Dendritic cell treated with granulocyte-macrophage colony-stimulating factor and Interleukin-4, amounts not matched to agents 40 ng/mL and 50 ng/mL, for 4 days (primary cell): ENCODE measurements around the gene ACLY.
A peak's percentile ranks its signal among the peaks of the same experiment; 100 is the strongest.
"Not testable (repeated sequence)": the region's sequence is repeated elsewhere in the genome, so short reads cannot be mapped to it uniquely, and the experiment has no call there.

ENCODE experiments used
- H3K27ac Mint-ChIP-seq: one replicate; pipeline ENCODE4 v1.8.0; 2022; ENCODE audit warnings: mild to moderate bottlenecking, mixed read lengths
- H3K27me3 Mint-ChIP-seq: one replicate; pipeline ENCODE4 v1.8.0; 2022; ENCODE audit warnings: mild to moderate bottlenecking, mixed read lengths
- H3K36me3 Mint-ChIP-seq: one replicate; pipeline ENCODE4 v1.8.0; 2022; ENCODE audit warnings: low read depth, mixed read lengths
- H3K4me1 Mint-ChIP-seq: one replicate; pipeline ENCODE4 v1.8.0; 2022; ENCODE audit warnings: low read depth, mixed read lengths
- H3K4me3 Mint-ChIP-seq: one replicate; pipeline ENCODE4 v1.8.0; 2022; ENCODE audit warnings: mild to moderate bottlenecking, moderate library complexity, mixed read lengths
- H3K9me3 Mint-ChIP-seq: one replicate; pipeline ENCODE4 v1.8.0; 2022; ENCODE audit warnings: mixed read lengths
- intact Hi-C: fragments of 100-400 bp; cut with micrococcal nuclease; formaldehyde crosslinking; loops from one replicate; pipeline ENCODE4 v1.15.0; 2022

ACLY gene

GRCh38 chr17:41956522-41956921 is 37.8 kb upstream of the ACLY start:
- H3K4me3 Mint-ChIP-seq = no peak overlapping the region
- H3K4me1 Mint-ChIP-seq = peaks cover 8% of the 10 kb centered on the region
- H3K27me3 Mint-ChIP-seq = no peaks in the 10 kb centered on the region
- H3K27ac Mint-ChIP-seq = no peak overlapping the region
- H3K36me3 Mint-ChIP-seq = no peaks in the 10 kb centered on the region
- no peaks in the 10 kb centered on the region for H3K9me3 Mint-ChIP-seq
- intact Hi-C loops = no loop called here

GRCh38 chr17:41948762-41949460 is 30.2 kb upstream of the ACLY start:
- intact Hi-C loops = no loop called here
- Mint-ChIP-seq H3K9me3 (no peaks in the 10 kb centered on the region), H3K27me3 (no peaks in the 10 kb centered on the region), H3K36me3 (no peaks in the 10 kb centered on the region), H3K4me1 (no peaks in the 10 kb centered on the region), H3K27ac (no peak overlapping the region), H3K4me3 (no peak overlapping the region)

DNA sequence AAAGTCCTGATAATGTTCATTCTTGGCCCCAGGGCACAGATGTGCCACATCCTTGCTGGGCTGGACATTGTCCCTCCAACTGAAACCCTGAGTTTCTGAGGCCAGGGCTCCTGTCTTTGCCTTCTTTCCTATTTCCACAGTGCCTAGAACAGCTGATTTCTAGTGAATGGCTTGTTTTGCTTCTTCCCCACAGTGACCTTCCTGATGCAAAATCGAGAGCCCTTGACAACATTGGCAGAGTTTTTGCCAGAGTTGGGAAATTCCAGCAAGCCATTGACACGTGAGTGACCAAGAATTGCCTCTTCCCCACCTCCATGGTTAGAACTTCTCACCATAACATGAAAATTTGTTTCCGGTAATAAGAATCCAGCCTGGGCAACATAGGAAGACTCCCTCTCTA is 26.2 kb upstream of the ACLY start:
- H3K27ac Mint-ChIP-seq = no peak overlapping the region
- peaks cover 6% of the 10 kb centered on the region for H3K27me3 Mint-ChIP-seq
- no peaks in the 10 kb centered on the region for H3K9me3 Mint-ChIP-seq
- no peaks in the 10 kb centered on the region for H3K36me3 Mint-ChIP-seq
- intact Hi-C loops = no loop called here
- H3K4me3 Mint-ChIP-seq = no peak overlapping the region
- H3K4me1 Mint-ChIP-seq = no peaks in the 10 kb centered on the region

GRCh38 chr17:41943492-41943891 is 24.7 kb upstream of the ACLY start:
- no peaks in the 10 kb centered on the region for H3K36me3 Mint-ChIP-seq
- no peaks in the 10 kb centered on the region for H3K9me3 Mint-ChIP-seq
- intact Hi-C loops = no loop called here
- H3K27ac Mint-ChIP-seq = no peak overlapping the region
- H3K27me3 Mint-ChIP-seq = peaks cover 7% of the 10 kb centered on the region
- no peak overlapping the region for H3K4me3 Mint-ChIP-seq
- H3K4me1 Mint-ChIP-seq = no peaks in the 10 kb centered on the region

DNA sequence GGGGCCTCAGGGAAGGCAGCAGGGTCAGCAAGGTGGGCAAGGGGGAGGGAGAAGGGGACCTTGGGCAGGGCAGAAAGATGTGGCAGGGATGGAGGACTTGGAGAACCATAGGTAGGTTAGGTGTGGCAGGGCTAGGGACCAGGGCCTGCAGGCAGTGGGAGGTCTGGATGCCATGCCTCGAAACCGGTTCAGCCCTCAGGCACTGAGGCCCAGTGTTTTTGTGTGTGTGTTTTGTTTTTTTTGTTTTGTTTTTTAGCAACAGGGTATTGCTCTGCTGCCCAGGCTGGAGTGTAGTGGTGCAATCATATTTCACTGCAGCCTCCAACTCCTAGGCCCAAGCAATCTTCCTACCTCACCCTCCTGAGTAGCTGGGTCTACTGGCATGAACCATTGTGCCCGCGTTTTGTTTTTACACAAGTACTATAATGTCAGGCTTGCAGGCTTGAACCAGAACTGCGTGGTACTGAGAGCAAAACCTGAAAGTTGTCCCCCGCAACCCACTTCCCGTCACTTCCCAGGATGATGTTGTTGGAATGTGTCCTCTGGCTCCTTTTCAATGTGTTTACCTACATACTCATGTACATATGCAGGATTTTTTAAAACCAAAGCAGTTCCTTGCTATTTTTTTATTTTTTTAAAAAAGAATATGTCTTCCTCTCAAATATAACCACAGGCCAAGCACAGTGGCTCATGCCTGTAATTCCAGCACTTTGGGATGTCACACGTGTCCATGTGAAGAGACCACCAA is 24.0 kb upstream of the ACLY start:
- Mint-ChIP-seq H3K9me3 (no peaks in the 10 kb centered on the region), H3K27ac (no peak overlapping the region), H3K4me3 (no peak overlapping the region), H3K36me3 (no peaks in the 10 kb centered on the region), H3K27me3 (peaks cover 7% of the 10 kb centered on the region), H3K4me1 (no peaks in the 10 kb centered on the region)
- intact Hi-C loops = no loop called here

- intact Hi-C loops = no loop called here
- Mint-ChIP-seq H3K4me3 (no peak overlapping the region), H3K4me1 (no peaks in the 10 kb centered on the region)
Observed at GRCh38 chr17:41941168-41941567, 22.4 kb upstream of the ACLY start.

DNA sequence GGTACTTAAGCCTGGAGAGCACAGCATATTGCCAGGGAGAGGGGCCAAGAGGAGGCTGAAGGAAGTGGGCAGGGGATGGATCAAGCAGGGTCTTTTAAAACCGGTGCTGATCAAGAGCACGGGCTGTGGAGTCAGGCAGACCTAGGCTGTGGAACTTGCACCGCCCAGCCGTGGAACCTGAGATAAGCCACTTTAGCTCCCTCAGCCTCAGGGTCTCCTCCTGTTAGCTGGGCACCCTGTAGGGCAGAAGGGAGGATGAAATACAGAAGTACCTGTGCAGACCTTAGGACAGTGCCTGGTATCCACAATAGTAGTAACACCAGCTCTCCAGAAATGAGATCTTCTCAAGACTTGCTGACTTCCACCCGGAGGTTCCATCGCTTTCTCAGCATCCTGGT is 20.9 kb upstream of the ACLY start:
- Mint-ChIP-seq H3K9me3 (no peaks in the 10 kb centered on the region), H3K27ac (no peak overlapping the region), H3K36me3 (no peaks in the 10 kb centered on the region), H3K27me3 (peaks cover 7% of the 10 kb centered on the region), H3K4me1 (no peaks in the 10 kb centered on the region), H3K4me3 (no peak overlapping the region)
- intact Hi-C loops = no loop called here

More at GRCh38 chr17:41941168-41941567, 22.4 kb upstream of the ACLY start:
- Mint-ChIP-seq H3K9me3 (no peaks in the 10 kb centered on the region), H3K27ac (no peak overlapping the region), H3K36me3 (no peaks in the 10 kb centered on the region), H3K27me3 (peaks cover 7% of the 10 kb centered on the region)

DNA sequence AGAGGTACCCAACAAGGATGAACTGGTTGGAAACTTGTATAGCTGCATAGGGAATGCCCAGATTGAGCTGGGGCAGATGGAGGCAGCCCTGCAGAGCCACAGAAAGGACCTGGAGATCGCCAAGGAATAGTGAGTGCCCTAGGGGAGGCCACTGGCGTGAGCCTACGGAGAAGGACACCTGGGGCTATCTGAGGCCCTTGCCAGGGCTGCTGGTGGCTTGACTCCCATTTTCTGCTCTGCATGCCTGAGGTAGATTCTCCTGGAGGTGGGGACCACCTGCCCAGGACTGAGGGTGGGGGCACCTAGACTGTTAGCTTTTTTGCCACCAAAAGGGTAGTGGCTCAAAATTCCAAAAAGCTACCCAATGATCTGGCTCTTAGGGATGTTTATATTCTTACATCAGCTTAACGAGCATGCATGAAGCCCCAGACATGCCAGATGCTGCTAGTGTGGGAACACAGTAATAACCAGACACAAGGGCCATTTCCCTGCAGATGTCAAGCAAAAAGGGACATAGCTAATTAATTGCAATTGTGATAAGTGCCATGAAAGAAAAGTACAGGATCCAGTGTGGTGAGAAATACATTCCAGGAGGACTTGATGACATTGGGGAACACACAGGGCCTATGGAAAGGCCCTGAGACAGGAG is 20.4 kb upstream of the ACLY start:
- intact Hi-C loops = no loop called here
- Mint-ChIP-seq H3K4me3 (no peak overlapping the region), H3K27me3 (peaks cover 7% of the 10 kb centered on the region), H3K27ac (no peak overlapping the region), H3K9me3 (no peaks in the 10 kb centered on the region), H3K36me3 (no peaks in the 10 kb centered on the region), H3K4me1 (no peaks in the 10 kb centered on the region)

DNA sequence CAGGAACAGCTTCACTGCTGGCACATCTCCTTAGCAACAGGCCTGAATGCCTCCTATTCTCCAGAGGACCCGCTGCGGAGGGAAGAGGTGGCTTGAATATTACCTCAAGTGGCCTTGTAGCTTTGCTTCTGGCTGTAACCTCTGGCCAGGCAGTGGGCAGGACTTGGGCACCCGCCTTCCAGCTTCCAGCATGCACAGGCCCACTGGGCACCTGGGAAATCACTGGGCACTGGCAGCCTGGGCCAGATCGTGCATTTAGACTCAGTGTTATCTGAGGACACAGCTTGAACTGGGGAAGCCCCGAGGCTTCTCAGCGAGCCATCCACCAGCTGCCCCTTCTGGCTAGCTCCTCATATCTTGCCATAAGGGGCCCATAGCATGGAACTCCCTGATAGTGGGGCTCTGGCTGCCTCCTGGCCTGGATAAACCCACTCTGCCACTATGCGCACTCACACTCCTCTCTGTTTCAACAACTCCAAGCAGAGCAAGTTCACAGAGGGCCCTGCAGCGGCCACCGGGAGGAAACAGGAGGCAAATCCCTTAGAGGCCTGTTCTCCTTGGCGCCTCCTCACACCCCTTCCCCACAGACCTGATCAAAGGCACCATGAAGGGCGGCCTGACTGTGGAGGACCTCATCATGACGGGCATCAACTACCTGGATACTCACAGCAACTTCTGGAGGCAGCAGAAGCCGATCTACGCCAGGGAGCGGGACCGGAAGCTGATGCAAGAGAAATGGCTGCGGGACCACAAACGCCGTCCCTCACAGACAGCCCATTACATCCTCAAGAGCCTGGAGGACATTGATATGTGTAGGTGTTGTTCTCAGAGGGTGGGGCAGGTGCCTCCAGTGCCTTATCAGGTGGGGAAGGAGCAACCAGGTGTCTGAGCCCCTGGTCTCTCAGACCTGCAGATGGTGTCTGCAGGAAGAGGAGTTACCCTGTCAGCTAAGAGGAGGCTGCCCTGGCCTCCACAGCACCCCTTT is 19.5 kb upstream of the ACLY start:
- Mint-ChIP-seq H3K4me1 (peaks cover 4% of the 10 kb centered on the region), H3K27me3 (peaks cover 7% of the 10 kb centered on the region), H3K4me3 (no peak overlapping the region), H3K9me3 (no peaks in the 10 kb centered on the region), H3K36me3 (no peaks in the 10 kb centered on the region), H3K27ac (no peak overlapping the region)
- intact Hi-C loops = no loop called here

DNA sequence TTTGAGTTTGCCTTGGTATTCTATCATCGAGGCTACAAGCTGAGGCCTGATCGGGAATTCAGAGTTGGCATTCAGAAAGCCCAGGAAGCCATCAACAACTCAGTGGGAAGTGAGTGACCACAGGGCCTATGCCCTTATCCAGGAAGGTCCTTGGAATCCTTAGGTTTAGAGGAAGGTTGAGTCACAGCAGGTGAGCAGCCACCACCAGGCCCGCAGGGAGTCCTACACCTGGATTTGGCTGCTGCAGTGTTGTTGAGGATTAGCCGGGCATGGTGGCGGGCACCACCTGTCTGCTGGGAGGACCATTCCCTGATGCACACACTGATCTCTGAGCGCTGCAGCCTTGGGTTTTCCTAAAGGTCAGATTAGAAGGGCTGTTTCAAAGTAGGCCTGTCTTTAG is 16.9 kb upstream of the ACLY start:
- intact Hi-C loops = no loop called here
- peaks cover 26% of the 10 kb centered on the region for H3K4me1 Mint-ChIP-seq
- no peak overlapping the region for H3K27ac Mint-ChIP-seq
- H3K4me3 Mint-ChIP-seq = no peak overlapping the region
- H3K9me3 Mint-ChIP-seq = no peaks in the 10 kb centered on the region
- no peaks in the 10 kb centered on the region for H3K36me3 Mint-ChIP-seq
- peaks cover 3% of the 10 kb centered on the region for H3K27me3 Mint-ChIP-seq

DNA sequence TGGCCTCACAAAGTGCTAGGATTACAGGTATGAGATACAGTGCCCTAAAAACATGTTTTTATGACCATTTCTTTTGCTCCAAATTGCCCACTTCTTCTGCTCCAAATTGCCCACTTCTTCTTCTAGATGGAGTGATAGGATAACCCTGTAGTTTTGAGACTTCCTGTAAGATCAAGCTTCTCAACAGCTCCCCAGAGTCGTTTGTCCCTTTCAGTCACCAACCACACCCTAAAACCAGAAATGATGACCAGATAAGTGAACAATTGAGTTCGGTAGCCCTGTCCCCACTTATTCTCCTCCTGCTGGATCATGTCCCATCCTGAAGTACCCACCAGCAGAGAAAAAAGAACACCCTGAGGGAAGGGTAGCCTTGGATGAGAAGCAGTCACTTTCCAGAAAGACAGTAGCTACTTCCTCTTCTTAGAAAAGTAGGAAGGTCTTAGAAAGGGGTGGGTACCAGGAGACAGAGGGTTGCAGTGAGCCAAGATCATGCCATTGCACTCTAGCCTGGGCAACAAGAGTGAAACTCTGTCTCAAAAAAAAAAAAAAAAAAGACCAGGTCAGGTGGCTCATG is 14.2 kb upstream of the ACLY start:
- intact Hi-C loops = no loop called here
- Mint-ChIP-seq H3K36me3 (no peaks in the 10 kb centered on the region), H3K4me3 (peak overlapping the region; percentile 54), H3K27ac (peak overlapping the region; percentile 88), H3K4me1 (peaks cover 47% of the 10 kb centered on the region), H3K27me3 (no peaks in the 10 kb centered on the region), H3K9me3 (no peaks in the 10 kb centered on the region)

GRCh38 chr17:41931715-41932114 is 13.0 kb upstream of the ACLY start:
- H3K27me3 Mint-ChIP-seq, H3K36me3 Mint-ChIP-seq, H3K4me3 Mint-ChIP-seq, H3K9me3 Mint-ChIP-seq, intact Hi-C loops: not testable (repeated sequence)
- H3K27ac Mint-ChIP-seq = peak overlapping the region; percentile 88
- H3K4me1 Mint-ChIP-seq = peaks cover 47% of the 10 kb centered on the region

- Mint-ChIP-seq H3K27ac (peak overlapping the region; percentile 95), H3K4me1 (peaks cover 47% of the 10 kb centered on the region), H3K4me3 (peak overlapping the region; percentile 86)
- intact Hi-C loops = loop anchor here (1.0 kb wide), 1 partner anchor 11 kb away; no protein-coding TSS in a partner anchor
- not testable (repeated sequence) for H3K9me3 Mint-ChIP-seq, H3K27me3 Mint-ChIP-seq, H3K36me3 Mint-ChIP-seq
Observed at GRCh38 chr17:41930833-41931156, 12.0 kb upstream of the ACLY start.
